MCF 10A (cell line): ENCODE data around the gene LRRC47. TPM values are rescaled to one million over a fixed set of nuclear protein-coding genes. Genes with fewer than 3 reads are reported as not detected.

Source experiments
- Bru-seq: library from RNA; stranded (reverse); fragments of 400-500 nt; gene quantifications from one replicate; lab custom pipeline; 2021; lab: Mats Ljungman, UMichigan
- BruChase-seq, 2 experiments: library from RNA; stranded (reverse); fragments of 400-500 nt; gene quantifications; one replicate each; lab custom pipeline; 2021; lab: Mats Ljungman, UMichigan
- BruUV-seq: library from RNA; stranded (reverse); fragments of 400-500 nt; replicated peaks from 2 replicates; lab custom pipeline; 2021; lab: Mats Ljungman, UMichigan
- CTCF ChIA-PET: fragments of 300-600 bp; sonication (Branson Sonifier 250); formaldehyde crosslinking; extraction: SDS; loops from one replicate; lab custom pipeline; 2021; ENCODE audit warnings: antibody characterized with exemption, inconsistent platforms; lab: Yijun Ruan, JAX
- POLR2A ChIA-PET: fragments of 300-600, 350-650 bp; sonication (Branson Sonifier 250); formaldehyde crosslinking; extraction: SDS; loops from one replicate; lab custom pipeline; 2020; ENCODE audit warnings: antibody characterized with exemption, inconsistent platforms; lab: Yijun Ruan, JAX
- DNase-seq: peaks from one replicate; pipeline ENCODE4 v3.0.0-alpha.2; 2018; ENCODE audit not compliant: unreplicated experiment
- H3K27ac Mint-ChIP-seq: one replicate; pipeline ENCODE4 v1.8.0; 2022; ENCODE audit warnings: mild to moderate bottlenecking, low read depth, mixed read lengths; ENCODE audit not compliant: unreplicated experiment
- H3K27me3 Mint-ChIP-seq: one replicate; pipeline ENCODE4 v1.8.0; 2022; ENCODE audit warnings: mixed read lengths; ENCODE audit not compliant: insufficient read depth, unreplicated experiment
- H3K36me3 Mint-ChIP-seq: one replicate; pipeline ENCODE4 v1.8.0; 2022; ENCODE audit warnings: mild to moderate bottlenecking, moderate library complexity, mixed read lengths; ENCODE audit not compliant: insufficient read depth, unreplicated experiment
- H3K4me1 Mint-ChIP-seq: one replicate; pipeline ENCODE4 v1.8.0; 2022; ENCODE audit warnings: mixed read lengths; ENCODE audit not compliant: insufficient read depth, unreplicated experiment
- H3K4me3 Mint-ChIP-seq: one replicate; pipeline ENCODE4 v1.8.0; 2022; ENCODE audit warnings: mild to moderate bottlenecking, moderate library complexity, mixed read lengths; ENCODE audit not compliant: unreplicated experiment
- H3K9me3 Mint-ChIP-seq: one replicate; pipeline ENCODE4 v1.8.0; 2022; ENCODE audit warnings: mixed read lengths; ENCODE audit not compliant: unreplicated experiment
- CTCF ChIP-seq: fragments of 200-600 bp; IDR thresholded peaks from one replicate; pipeline ENCODE4 v1.8.0; 2022; ENCODE audit warnings: antibody characterized with exemption, mild to moderate bottlenecking; ENCODE audit not compliant: unreplicated experiment
- intact Hi-C: fragments of 100-400 bp; cut with micrococcal nuclease; formaldehyde crosslinking; loops from 2 replicates; pipeline ENCODE4 v1.14.1; 2022
- long read RNA-seq: library from polyadenylated mRNA; stranded (forward); transcript quantifications from one replicate; pipeline ENCODE4 v2.0.0, GENCODE V29; 2022
- total RNA-seq: library from RNA; stranded (reverse); gene quantifications from 2 replicates; pipeline ENCODE4 v1.2.3, GENCODE V29; 2022

LRRC47 gene
- 46.1 and 53.0 TPM in 2 replicates for total RNA-seq
- Bru-seq, nascent RNA: percentile 69 among the genes with signal in this experiment
- BruChase-seq, experiment 1, labeled RNA remaining after a 6-hour chase: percentile 84 among the genes with signal in this experiment
- BruChase-seq, experiment 2, labeled RNA remaining after a 2-hour chase: percentile 73 among the genes with signal in this experiment
- long read RNA-seq, full-length matches to known transcripts: 149 of 164 reads
- long read RNA-seq, partial matches to known transcripts: 5 of 164 reads
- long read RNA-seq, other reads (novel, unspliced or antisense): 10 of 164 reads

GRCh38 chr1:3796215-3797061 lies at the start of gene LRRC47:
Gene LRRC47 (minus strand): TSS chr1:3796498. CDS start chr1:3796476, 22 bp downstream.
- ChIA-PET CTCF (interaction anchor here (0.7 to 2.2 kb wide), 3 partner anchors 21 to 168 kb away, joined by 3 to 5 read pairs (median 3); partner anchors contain the start of genes CEP104 and DFFB), POLR2A (interaction anchor here (0.6 to 4.6 kb wide), 19 partner anchors 10 to 1272 kb away, joined by 3 to 20 read pairs (median 4); partner anchors contain the start of genes C1orf174, CCDC27, CEP104 and DFFB)
- Mint-ChIP-seq H3K9me3 (no peaks in the 10 kb centered on the region), H3K4me3 (peak within 1 kb of the TSS; percentile 94), H3K27ac (peak within 1 kb of the TSS; percentile 89), H3K36me3 (peaks cover 29% of the 10 kb centered on the region), H3K27me3 (peaks cover 5% of the 10 kb centered on the region), H3K4me1 (peaks cover 19% of the 10 kb centered on the region)
- intact Hi-C loops: loop anchor here (5.0 kb wide), 1 partner anchor 174 kb away; no protein-coding TSS in a partner anchor
- BruUV-seq: TSS peak; percentile 88
- DNase-seq: peak; percentile 92
- no peak for TF ChIP-seq CTCF

- H3K9me3 Mint-ChIP-seq: no peaks in the 10 kb centered on the region
- H3K4me1 Mint-ChIP-seq: no peaks in the 10 kb centered on the region
- H3K36me3 Mint-ChIP-seq: peaks cover 84% of the 10 kb centered on the region
- intact Hi-C loops: no loop called here
- no peak overlapping the region for H3K4me3 Mint-ChIP-seq
- no peak for TF ChIP-seq CTCF
- no TSS peak for BruUV-seq
- DNase-seq: no peak
- ChIA-PET POLR2A (interaction anchor here (0.7 kb wide), 1 partner anchor 196 kb away, joined by 4 read pairs; no protein-coding TSS in a partner anchor), CTCF (no interaction called here)
- no peak overlapping the region for H3K27ac Mint-ChIP-seq
- H3K27me3 Mint-ChIP-seq: no peaks in the 10 kb centered on the region
Measured at GRCh38 chr1:3842912-3843311, 46.6 kb upstream of the LRRC47 start.

GRCh38 chr1:3841491-3841890 lies 45.2 kb upstream of the LRRC47 start:
- no peak for DNase-seq
- Mint-ChIP-seq H3K27ac (no peak overlapping the region), H3K4me1 (no peaks in the 10 kb centered on the region), H3K27me3 (no peaks in the 10 kb centered on the region), H3K4me3 (no peak overlapping the region), H3K9me3 (no peaks in the 10 kb centered on the region), H3K36me3 (peaks cover 84% of the 10 kb centered on the region)
- TF ChIP-seq CTCF: no peak
- intact Hi-C loops: no loop called here
- BruUV-seq: no TSS peak
- POLR2A ChIA-PET: interaction anchor here (1.2 to 2.2 kb wide), 2 partner anchors 15 to 16 kb away, joined by 3 to 7 read pairs; partner anchors contain the start of gene DFFB
- CTCF ChIA-PET: no interaction called here

- no peaks in the 10 kb centered on the region for H3K4me1 Mint-ChIP-seq
- H3K9me3 Mint-ChIP-seq: no peaks in the 10 kb centered on the region
- H3K27me3 Mint-ChIP-seq: no peaks in the 10 kb centered on the region
- H3K36me3 Mint-ChIP-seq: peaks cover 86% of the 10 kb centered on the region
- no TSS peak for BruUV-seq
- no peak for DNase-seq
- TF ChIP-seq CTCF: no peak
- H3K27ac Mint-ChIP-seq: no peak overlapping the region
- POLR2A ChIA-PET: interaction anchor here (1.1 kb wide), 1 partner anchor 18 kb away, joined by 3 read pairs; the partner anchor contains the start of genes CEP104 and DFFB
- CTCF ChIA-PET: interaction anchor here (0.6 kb wide), 1 partner anchor 61 kb away, joined by 3 read pairs; the partner anchor contains the start of gene C1orf174
- intact Hi-C loops: no loop called here
- no peak overlapping the region for H3K4me3 Mint-ChIP-seq
Measured at GRCh38 chr1:3838788-3839187, 42.5 kb upstream of the LRRC47 start.
